Frontal cortex (tissue), 4 donors: ENCODE results near the gene LDLRAD2. TPM values are rescaled to one million over a fixed set of nuclear protein-coding genes. Genes with fewer than 3 reads are reported as not detected.

Experiments used
- DNase-seq, 2 donors: peaks; one replicate each; pipeline ENCODE4 v3.0.0; 2012; ENCODE audit warnings: low spot score in 2 of 2
- FAIRE-seq: peaks from 2 replicates; lab custom pipeline; 2012; peaks lifted over from hg19 to GRCh38; lab: Jason Lieb, UNC
- total RNA-seq: library from RNA; depleted of rRNA; stranded (reverse); fragments of >200 nt; gene quantifications from one replicate; pipeline ENCODE4 v1.2.3, GENCODE V29; 2014
- donor health status: control.
- donor health status: control.
- donor health status: control.

The LDLRAD2 gene
- total RNA-seq, 1 donor from 2014 or later, result not detected

- FAIRE-seq (no peak), DNase-seq (no peak)
Measured at GRCh38 chr1:21838359-21839157, 26.5 kb downstream of the LDLRAD2 start.

GRCh38 chr1:21839337-21840037, 27.4 kb downstream of the LDLRAD2 start:
- no peak for FAIRE-seq
- DNase-seq, result no peak

GRCh38 chr1:21840981-21841380, 28.9 kb downstream of the LDLRAD2 start:
- FAIRE-seq, result no peak

GRCh38 chr1:21841852-21842466, 29.9 kb downstream of the LDLRAD2 start:
- no peak for DNase-seq
- FAIRE-seq, result no peak

More at GRCh38 chr1:21840981-21841380, 28.9 kb downstream of the LDLRAD2 start:
- no peak for DNase-seq

GRCh38 chr1:21842606-21843162, 30.6 kb downstream of the LDLRAD2 start:
- no peak for FAIRE-seq
- no peak for DNase-seq

- DNase-seq (no peak), FAIRE-seq (no peak)
Measured at GRCh38 chr1:21843208-21843607, 31.1 kb downstream of the LDLRAD2 start.

- no peak for FAIRE-seq
- DNase-seq, result no peak
Measured at GRCh38 chr1:21843996-21844395, 31.9 kb downstream of the LDLRAD2 start.

GRCh38 chr1:21845646-21846641, 33.9 kb downstream of the LDLRAD2 start:
- FAIRE-seq, result no peak
- no peak for DNase-seq

- no peak for DNase-seq
- FAIRE-seq, result no peak
Measured at GRCh38 chr1:21847223-21848205, 35.4 kb downstream of the LDLRAD2 start.

- DNase-seq (no peak), FAIRE-seq (no peak)
Measured at GRCh38 chr1:21848524-21849174, 36.6 kb downstream of the LDLRAD2 start.

GRCh38 chr1:21849909-21850576, 38.0 kb downstream of the LDLRAD2 start:
- DNase-seq (no peak), FAIRE-seq (no peak)

- no peak for DNase-seq
- no peak for FAIRE-seq
Measured at GRCh38 chr1:21851430-21852250, 39.6 kb downstream of the LDLRAD2 start.

GRCh38 chr1:21852282-21853130, 40.4 kb downstream of the LDLRAD2 start:
- FAIRE-seq, result no peak
- DNase-seq, result no peak

GRCh38 chr1:21853131-21853427, 41.0 kb downstream of the LDLRAD2 start:
- DNase-seq (no peak), FAIRE-seq (no peak)

- DNase-seq, result no peak
- no peak for FAIRE-seq
Measured at GRCh38 chr1:21854090-21854750, 42.2 kb downstream of the LDLRAD2 start.
